ENCODE data around the gene NEGR1.

Gene NEGR1

DNA sequence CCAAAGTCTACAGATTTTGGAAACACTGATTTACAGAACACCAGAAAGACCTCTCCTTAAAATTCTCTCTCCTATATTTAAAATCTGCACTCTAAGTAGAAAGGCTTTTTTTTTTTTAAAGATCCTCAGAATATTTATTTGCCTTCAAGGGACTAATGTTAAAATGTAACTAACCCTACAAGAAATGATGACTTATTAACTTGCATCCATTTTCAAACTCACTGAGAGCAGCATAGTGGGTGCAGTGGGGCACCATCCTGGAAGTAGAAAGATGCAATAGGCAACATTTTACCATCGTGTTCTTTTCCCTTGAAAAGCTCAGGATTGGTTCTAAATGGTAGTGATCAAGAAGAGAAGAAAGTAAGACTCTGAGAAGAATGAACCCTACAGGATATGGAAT is 498.1 kb downstream of the NEGR1 start:
- no peak for DNase-seq

DNA sequence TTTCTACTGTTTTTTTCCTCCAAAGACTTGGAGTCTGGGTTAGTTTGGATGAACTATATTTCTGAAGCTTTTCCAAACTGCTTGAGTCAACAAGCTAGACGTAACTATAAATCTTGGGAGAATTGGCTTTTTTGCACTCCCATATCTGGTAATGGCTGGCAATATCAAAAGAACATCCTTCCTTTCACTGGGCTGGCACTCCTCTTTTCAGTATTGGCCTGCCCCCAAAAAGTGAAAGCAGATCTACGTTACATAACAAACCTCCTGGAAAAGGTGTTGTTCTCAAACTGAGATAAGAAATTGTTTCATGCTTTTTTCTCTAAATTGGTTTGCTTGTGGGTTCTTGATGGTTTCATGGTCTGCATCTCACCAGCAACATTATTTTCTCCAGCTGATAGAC is 499.3 kb downstream of the NEGR1 start:
- DNase-seq: no peak

DNA sequence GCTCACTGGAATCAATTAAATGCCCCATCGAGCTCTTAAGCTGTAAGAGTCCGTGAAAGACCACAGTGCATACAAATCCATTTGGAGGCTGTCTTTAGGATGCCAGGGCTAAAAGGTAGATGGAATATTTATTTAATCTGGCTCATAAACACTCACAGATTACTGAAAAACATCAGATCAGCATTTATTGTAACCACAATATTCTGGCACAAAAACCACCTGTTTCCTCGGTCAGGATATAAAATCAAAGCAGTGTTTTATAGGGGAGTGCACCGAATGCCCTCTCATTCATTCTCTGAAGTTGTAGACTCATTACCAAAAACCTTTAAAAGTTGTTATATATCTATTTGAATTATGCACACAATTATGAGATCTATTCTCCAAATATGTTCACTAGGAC is 500.9 kb downstream of the NEGR1 start:
- DNase-seq: no peak

DNA sequence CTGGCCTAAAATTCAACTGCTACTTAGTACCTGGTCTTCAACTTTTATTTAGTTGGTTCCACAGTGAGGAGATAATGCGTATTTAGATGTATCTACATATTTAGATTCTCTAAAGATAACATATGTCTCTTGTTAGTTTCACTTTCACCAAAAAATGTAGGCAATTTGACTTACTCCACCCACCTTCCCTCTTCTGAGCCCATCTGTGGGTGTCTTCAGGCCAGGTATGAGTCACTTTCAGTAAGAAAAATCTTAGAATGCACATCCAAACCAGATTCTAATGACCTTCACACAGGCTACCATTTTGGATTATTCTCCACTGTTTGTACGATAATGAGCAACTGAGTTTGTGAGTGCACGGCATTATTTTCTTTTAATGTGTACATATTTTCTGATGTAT is 501.7 kb downstream of the NEGR1 start:
- no peak for DNase-seq

DNA sequence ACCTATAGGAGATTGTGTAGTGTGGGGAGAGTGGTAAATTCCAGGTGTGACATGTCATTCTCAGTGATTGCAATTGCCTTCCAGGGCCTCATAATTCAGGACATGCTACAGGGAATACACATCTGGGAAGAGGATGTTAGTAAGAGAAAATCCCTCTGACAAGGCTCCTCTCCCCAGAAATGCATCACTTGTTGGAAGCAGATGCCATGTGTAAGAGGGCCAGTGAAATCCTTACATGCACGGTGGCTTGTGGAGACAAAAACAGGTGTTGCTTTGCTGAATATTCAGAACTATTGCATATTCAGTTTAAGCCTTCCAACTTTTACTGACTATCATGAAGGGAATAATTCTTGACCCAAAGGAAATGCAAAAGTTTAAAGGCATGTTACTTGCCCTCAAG is 503.4 kb downstream of the NEGR1 start:
- no peak for DNase-seq

DNA sequence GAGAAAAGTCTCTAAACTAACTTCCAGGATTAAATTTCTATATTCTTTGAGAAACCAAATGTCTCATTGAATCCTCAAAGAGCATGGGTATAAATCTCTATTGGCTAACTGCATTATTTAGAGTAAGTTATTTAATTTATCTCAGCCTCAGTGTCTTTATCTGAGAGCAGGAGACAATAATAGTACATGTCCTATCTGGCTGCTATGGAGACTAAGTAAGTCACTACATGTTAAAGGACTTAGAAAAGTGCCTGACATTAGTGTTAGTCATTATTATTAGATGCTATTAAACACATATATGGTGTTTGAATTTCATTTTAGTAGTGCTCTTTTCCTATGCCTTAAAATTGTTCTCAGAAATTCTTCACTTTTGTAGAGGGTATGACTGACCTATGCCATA is 505.2 kb downstream of the NEGR1 start:
- no peak for DNase-seq

DNA sequence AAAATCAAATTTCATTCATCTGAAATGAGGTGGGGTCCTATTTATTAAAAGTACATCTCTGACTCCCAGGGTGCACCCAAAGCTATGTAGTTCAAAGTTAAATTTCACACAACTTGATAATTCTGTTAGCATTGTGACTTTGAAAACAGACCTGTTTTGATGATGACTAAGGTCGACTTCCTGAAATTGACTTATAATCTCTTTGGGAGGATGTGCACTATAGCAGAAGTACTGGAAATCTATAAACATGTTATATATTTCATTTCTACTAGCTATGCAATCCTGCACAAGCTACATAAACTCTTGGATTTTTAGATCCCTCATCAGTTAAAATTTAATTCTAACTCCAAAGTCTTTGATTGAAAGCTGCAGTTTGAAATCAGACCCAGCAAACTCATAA is 507.6 kb downstream of the NEGR1 start:
- no peak for DNase-seq

DNA sequence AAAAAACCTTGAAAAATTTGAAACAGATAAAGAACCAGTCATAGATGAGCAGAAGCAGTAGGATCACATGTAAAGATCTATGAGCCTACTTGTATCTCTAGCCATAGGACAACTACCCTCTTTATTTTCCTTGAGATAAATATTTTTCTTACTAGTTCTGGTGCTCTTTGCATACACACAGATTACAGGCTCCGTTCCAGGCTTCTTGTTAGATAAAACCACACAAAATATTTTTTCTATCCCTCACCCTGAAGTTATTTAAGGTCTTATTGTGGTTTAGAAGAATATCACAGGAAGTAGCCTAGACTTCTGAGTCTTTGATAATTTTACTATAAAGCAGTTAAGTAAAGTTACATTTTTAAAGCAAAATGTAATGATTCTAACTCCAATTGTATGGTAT is 512.2 kb downstream of the NEGR1 start:
- no peak for DNase-seq

DNA sequence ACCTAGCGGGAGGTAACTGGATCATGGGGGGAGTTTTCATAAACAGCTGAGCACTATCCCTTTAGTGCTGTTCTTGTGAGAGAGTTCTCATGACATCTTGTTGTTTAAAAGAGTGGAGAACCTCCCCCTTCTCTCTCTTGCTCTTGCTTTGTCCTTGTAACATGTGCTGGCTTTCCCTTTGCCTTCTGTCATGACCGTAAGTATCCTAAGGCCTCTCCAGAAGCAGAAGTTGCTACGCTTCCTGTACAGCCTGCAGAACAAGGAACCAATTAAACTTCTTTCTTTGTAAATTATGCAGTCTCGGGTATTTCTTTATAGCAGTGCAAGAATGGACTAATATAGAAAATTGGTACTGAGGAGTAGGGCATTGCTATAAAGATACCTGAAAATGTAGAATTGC is 515.6 kb downstream of the NEGR1 start:
- DNase-seq: no peak

DNA sequence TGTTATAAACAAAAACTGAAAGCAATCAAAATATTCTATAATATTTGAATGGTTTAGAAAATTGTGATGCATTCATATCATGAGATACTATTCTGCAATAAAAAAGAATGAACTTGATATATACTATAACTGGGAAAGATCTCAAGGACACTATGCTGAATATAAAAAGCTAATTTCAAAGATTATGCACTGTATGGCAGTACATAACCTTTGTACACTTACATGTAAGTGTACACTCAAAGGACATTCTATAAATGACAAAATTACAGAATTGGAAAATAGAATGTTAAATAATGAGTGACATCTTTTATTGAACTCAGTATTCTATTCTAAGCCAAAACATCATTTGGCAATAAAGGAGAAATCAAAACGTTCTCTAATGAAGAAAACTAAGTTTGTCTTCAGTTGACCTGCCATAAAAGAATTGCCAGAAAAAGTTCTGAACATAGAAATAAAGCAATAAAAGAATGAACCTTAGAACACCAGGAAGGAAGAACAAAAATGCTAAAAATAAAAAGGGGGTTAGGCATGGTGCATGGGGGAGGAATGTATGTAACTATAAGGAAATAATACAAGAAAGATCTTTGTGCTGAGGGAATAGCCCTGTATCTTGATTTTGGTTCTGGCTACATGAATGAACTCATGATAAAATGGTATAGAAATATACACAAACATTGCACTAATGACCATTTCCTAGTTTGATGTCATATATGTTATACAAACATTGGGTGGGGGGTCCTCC is 519.7 kb downstream of the NEGR1 start:
- DNase-seq: no peak

DNA sequence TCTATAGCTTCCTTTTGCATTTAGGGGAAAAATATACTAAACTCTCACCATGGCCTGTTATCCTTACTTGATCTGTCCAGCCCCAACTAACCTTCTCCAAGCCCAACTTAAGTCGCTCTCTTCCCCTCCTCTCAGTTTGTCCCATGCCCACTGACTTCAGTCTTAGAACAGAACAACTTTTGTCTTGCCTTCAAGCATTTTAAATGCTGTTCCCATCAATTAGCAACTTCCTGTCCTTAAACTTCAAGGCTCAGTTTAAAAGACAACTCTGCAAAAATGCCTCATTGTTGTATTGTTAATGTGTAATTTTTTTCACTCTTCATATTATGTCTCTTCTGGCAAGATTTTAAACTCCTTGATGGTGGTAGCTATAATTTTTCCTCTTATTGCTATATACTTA is 526.9 kb downstream of the NEGR1 start:
- DNase-seq: no peak

DNA sequence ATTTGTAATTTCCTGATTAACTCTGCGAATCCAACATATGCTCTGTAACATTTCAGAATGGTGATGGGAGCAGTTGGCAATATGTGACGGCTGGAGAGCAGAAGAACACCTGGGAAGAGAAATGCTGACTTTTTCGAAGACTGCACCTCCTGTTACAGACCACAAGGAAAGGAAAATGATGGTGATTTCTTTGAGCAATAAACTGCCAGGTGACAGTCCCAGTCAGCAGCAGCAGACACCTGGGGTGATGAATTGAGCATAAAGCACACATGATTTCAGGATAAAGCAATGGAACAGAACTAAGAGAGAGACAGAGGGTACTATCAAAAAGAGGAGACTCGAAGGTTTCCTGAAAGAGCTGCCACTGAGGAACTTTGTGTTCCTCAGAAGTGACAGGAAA is 528.6 kb downstream of the NEGR1 start:
- no peak for DNase-seq

DNA sequence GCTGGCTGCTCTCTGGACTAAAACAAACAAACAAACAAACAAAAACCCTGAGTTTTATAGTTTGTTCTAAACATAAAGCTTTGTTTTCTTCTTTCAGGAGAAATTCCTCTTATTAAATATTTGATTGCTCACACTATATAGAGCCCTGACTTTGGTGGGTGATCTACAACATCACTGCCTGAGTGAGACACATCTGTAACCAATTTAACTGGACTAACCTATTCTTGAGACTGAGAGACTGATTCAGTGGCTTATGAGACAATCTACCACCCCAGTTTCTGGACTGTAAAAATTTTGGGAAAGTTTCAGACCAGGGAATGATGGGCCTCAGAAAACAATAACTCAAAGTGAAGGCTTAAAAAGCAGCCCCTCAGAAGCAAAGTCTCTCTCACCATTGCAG is 537.0 kb downstream of the NEGR1 start:
- DNase-seq: no peak

DNA sequence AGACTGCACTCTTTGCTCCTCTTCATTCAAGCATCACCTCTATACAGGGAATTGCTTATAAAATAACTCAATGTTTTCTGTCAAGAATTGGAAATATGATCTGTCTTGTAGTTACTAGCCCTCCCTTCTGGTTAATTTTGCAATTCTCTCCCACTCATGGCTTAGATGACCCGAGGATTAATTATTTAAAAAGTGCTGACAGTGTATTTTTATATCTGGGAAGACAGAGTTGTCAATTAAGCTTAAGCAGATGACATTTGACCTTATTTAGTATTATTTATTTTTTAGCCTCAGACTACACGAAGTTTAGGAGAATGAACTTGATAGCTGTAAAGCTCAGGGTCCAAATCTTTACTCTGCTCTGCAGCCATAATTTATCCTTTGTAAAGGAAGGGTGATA is 538.5 kb downstream of the NEGR1 start:
- no peak for DNase-seq

DNA sequence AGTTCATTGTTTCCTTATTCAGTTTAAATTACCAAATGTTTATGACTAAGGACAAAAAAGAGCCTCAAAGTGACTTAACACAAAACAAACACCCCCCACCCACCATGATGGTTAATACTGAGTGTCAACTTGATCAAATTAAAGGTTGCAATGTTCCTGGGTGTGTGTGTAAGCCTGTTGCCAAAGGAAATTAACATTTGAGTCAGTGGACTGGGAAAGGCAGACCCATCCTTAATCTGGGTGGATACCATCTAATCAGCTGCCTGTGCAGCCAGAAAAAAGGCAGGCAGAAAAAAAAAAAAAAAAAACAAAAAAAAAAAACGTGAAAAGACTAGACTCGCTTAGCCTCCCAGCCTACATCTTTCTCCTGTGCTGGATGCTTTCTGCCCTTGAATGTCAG is 543.4 kb downstream of the NEGR1 start:
- DNase-seq: no peak

DNA sequence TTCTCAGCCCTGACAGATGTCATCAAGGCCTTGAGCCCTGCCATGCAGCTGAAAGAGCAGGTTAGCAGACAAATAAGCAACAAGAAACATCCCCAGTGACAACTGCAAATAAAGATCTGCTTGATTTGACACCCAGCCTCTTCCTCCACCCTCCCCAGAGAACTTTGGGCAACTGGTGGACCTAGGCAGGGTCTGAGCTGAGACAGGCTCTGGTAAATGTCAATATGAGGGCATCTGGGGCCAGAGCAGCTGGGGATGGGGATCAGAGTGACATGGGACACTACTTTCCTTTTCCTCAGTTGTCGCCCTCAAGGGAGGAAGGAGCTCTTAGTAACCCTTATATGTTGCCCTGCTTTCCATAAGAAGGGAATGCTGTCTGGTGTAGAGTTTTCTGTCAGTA is 544.1 kb downstream of the NEGR1 start:
- no peak for DNase-seq

DNA sequence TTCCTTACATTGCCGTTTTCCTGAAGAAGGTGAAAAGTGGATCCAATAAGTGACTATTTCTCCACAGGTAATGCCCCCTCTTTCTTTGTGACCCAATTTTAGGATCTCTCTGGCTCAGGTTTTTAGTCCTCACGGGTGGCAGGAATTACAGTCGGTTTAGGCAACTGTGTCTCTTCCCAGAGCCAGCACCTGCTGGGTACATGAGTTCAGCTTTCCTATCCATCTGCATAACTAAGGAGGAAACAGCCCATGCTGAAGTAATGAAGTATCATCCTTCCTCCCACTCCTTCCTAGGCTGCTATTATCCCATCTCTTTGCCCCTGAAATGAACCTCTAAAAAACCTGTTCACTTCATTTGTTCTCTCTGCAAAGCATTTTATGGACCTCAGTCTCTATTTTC is 544.6 kb downstream of the NEGR1 start:
- DNase-seq: no peak

DNA sequence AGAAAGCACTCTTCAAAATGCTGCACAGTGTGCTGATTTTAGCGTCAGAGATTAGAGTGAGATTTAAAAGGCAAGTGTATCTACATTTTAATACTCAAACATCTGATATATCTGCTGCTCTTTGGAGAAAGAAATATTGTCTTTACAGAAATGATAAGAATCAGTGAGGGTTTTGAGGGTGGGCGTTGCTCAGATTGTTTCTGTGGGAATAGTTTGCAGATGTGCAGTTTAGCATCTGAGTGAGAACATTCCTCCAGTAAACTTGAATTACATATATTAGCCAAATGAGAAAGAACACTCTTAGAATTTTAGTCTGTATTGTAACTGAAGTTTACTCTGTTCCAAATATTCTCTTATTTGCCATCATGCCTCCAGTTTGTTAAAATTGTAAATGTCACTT is 549.2 kb downstream of the NEGR1 start:
- DNase-seq: no peak

DNA sequence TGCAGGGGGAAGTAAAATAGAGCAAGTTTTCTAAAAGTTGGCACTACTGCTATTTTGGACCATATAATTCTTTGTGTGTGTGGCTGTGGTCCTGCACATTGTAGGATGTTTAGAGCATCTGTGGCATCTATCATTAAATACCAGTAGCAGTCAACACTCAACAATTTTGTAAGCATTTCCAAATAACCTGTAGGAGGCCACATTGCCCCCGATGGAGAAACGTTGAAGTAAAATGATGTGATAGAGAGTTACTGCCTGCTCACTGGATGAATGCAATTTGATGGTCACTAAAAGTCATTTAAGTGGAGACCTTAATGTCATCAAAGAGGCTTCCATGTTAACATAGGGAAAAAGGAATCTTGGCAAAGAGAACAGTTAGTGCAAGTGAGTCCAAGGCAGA is 560.8 kb downstream of the NEGR1 start:
- no peak for DNase-seq

DNA sequence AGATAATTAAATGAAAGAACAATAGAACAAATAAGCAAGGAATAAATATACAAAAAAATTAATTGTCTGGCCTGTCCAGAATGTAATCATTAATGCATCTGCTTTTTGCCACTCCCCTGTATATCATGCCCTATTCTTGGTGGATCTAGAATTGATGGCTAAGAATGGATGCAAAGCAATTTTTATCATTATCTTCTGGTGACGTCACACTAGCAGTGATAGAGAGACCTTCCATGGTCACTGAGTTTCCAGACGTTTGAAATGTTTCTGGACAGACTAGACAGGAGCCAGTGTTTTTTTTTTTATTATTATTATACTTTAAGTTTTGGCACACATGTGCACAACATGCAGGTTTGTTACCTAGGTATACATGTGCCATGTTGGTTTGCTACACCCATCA is 563.0 kb downstream of the NEGR1 start:
- no peak for DNase-seq

DNA sequence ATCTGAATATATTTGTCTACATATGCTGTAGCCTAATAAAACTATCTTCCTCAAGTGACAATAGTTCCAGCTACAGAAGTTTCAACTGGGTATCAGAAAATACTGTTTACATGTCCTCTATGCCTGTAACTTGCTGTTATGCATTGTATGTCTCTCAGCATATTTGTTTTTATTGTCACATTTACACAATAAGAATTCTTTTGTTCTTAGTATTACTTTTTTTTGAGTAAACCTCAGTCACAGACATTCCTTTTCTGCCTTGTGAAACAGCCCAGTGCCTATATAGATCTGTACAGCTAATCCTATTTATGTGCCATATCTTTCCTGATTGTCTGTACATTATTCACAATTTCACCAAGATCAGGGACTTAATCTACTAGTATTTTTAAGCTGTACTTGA is 565.2 kb downstream of the NEGR1 start:
- no peak for DNase-seq

DNA sequence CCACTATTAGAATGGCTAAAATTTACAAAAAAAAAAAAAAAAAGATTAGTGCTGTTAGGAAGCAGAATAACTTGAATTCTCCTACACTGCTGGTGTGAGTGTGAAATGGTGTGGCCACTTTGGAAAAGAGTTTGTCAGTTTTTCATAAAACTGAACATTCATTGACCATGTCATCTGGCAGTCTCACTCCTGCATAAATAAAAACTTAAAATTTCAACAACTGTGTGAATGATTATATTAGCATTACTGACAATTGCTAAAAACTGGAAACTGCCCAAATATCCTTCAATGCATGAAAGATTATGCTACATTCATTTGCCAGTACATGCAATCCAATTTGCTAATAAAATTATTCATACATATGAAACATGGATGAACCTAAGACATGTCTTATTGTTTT is 570.9 kb downstream of the NEGR1 start:
- no peak for DNase-seq

DNA sequence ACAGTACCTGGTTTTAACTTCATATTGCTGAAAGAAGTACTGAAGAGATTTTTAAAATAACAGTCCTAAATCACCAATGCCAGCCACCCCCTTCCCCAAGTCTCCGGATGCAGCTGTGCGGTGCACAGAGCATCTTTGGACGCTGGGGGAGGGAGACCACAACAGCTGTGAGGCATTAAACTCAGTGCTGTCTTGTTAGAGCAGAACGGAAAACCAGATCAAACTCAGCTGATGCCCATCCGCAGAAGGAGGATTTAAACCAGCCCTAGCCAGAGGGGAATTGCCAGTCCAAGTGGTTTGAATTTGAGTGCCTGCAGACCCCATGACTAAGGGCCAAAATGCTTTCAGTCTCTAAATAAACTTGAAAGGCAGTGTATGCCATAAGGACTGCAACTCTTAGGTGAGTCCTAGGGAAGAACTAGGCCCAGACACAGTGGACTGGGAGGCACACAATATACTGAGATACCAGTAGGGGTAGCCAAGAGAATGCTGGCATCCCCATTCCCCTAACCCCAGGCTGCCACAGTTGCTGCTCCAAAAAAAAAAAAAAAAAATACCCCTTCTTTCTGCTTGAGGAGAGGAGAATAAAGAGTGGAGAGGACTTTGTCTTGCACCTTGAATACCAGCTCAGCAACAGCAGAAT is 576.2 kb downstream of the NEGR1 start:
- no peak for DNase-seq

DNA sequence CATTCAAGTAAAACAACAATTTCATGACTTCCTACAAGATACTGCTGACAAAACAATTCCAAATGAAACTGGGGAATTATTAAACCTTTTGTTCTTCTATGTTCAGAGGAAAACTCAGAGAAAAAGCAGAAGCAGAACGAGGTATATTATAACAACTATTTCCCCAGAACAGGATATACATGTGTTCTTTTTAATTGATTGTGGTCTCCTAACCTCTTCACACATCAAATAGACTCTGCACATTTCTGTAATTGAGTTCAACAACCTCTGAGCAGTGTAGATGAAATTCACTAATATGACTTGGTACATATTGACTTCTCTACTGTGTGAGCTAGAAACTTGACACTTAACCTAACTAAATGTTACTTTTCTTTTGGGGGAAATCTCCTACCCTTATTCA is 584.2 kb downstream of the NEGR1 start:
- no peak for DNase-seq

All from hypothalamus (tissue), 51 donors.